ENCODE results near the gene NCAM1. TPM values are rescaled to one million over a fixed set of nuclear protein-coding genes. Genes with fewer than 3 reads are reported as not detected.

Gene NCAM1
- total RNA-seq, 1 donor from 2014 or later = 3.3 TPM

DNA sequence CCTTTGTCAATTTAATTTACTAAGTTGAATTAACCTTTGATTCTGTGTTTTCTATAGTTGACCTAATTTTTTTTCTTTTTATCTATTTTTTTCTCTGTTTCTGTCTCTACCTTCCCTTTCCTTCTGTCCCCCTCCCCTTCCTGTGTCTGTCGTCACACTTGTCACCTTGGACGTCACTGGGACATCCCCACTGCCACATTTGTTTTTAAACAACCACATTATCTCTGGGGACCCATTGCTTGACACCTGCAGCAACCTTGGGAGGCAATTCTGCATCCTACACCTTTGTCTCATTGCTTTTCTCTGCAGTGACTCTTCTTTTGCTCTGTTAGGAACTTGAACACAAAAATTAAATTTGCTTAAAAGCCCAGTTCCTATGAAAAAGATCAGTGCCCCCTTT lies 301.4 kb downstream of the NCAM1 start:
- intact Hi-C loops (cut with DNase I) = no loop called here

DNA sequence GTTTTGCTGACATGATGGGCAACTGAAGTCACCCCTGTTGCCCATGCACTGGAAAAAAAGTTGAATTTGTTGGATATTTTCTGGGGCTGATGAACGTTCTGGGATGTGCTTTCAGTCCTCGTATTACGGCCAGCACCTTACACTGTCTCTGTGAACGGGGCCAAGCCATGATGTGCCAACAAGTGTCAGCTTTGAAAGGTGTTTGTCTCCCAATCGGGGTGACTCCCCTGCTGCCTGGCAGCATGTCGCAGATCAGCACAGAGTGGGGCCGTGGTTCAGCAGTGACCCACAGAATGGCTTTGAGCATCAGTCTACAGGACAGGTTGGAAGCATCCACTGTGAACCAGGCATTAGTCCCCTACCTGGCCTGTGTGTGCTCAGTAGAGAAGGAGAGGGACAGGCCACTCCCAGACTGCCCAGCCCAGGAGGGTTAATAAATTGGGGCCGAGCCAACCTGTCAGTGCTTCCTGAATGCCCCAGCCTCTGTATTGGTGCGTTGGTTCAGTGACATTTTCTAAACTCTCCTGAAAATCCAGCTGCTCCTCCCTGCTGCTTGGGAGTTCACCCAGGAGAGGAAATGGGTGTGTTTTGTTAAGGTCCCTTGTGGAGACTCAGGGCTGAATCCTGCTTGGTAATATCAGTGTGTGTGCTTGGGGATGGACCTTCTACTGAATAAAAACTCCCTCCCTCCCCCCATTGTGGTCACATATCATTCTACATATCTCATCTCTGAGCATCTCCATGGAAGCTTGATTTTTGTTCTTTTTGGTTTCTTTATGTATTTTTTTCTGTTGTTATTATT lies 302.4 kb downstream of the NCAM1 start:
- DNase-seq (ENCODE audit: low spot score in 2 of 2) = no peak
- TF ChIP-seq, protein P1, sequence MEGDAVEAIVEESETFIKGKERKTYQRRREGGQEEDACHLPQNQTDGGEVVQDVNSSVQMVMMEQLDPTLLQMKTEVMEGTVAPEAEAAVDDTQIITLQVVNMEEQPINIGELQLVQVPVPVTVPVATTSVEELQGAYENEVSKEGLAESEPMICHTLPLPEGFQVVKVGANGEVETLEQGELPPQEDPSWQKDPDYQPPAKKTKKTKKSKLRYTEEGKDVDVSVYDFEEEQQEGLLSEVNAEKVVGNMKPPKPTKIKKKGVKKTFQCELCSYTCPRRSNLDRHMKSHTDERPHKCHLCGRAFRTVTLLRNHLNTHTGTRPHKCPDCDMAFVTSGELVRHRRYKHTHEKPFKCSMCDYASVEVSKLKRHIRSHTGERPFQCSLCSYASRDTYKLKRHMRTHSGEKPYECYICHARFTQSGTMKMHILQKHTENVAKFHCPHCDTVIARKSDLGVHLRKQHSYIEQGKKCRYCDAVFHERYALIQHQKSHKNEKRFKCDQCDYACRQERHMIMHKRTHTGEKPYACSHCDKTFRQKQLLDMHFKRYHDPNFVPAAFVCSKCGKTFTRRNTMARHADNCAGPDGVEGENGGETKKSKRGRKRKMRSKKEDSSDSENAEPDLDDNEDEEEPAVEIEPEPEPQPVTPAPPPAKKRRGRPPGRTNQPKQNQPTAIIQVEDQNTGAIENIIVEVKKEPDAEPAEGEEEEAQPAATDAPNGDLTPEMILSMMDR (IDR thresholded peaks at IDR 0.05) = no peak
- H3K4me1 ChIP-seq = no peaks in the 10 kb centered on the region
- no peaks in the 10 kb centered on the region for H3K27me3 ChIP-seq
- no peak overlapping the region for H3K4me3 ChIP-seq
- intact Hi-C loops (cut with DNase I) = no loop called here
- H3K36me3 ChIP-seq = peaks cover 0 to 5% of the 10 kb centered on the region in 2 donors
- no peak overlapping the region for H3K27ac ChIP-seq
- H3K9me3 ChIP-seq = no peaks in the 10 kb centered on the region

More for the DNA sequence above, 301.4 kb downstream of the NCAM1 start:
- peak in 1 of 2 donors; percentile 12 for DNase-seq (ENCODE audit: low spot score in 2 of 2)
- no peak overlapping the region for H3K4me3 ChIP-seq
- H3K36me3 ChIP-seq = peaks cover 0 to 5% of the 10 kb centered on the region in 2 donors
- no peaks in the 10 kb centered on the region for H3K4me1 ChIP-seq
- H3K27ac ChIP-seq = no peak overlapping the region
- TF ChIP-seq, protein P1 (IDR thresholded peaks at IDR 0.05) = no peak
- H3K27me3 ChIP-seq = no peaks in the 10 kb centered on the region
- no peaks in the 10 kb centered on the region for H3K9me3 ChIP-seq

DNA sequence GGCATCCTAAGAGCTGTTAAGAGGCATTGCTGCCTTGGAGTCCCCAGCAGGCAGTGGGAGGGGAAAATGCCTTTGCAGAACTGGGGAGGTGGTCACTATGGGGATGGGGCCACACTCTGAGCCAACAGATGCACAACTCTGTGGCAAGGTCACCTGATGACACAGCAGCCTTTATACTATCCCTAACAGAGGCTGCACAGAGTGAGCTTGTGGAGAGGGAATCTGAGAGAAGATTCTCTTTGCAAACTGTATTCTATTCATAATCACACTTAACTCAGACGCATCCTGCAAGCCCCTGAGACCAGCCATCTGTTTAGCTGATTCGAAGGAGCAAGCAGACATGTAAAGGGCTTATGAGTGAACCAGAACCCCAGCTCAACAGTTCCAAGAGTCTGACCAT lies 304.1 kb downstream of the NCAM1 start:
- H3K27ac ChIP-seq = no peak overlapping the region
- H3K4me3 ChIP-seq = no peak overlapping the region
- H3K9me3 ChIP-seq = no peaks in the 10 kb centered on the region
- intact Hi-C loops (cut with DNase I) = no loop called here
- DNase-seq (ENCODE audit: low spot score in 2 of 2) = no peak
- no peaks in the 10 kb centered on the region for H3K27me3 ChIP-seq
- TF ChIP-seq, protein P1 (IDR thresholded peaks at IDR 0.05) = no peak
- H3K4me1 ChIP-seq = no peaks in the 10 kb centered on the region
- H3K36me3 ChIP-seq = peaks cover 0 to 5% of the 10 kb centered on the region in 2 donors

DNA sequence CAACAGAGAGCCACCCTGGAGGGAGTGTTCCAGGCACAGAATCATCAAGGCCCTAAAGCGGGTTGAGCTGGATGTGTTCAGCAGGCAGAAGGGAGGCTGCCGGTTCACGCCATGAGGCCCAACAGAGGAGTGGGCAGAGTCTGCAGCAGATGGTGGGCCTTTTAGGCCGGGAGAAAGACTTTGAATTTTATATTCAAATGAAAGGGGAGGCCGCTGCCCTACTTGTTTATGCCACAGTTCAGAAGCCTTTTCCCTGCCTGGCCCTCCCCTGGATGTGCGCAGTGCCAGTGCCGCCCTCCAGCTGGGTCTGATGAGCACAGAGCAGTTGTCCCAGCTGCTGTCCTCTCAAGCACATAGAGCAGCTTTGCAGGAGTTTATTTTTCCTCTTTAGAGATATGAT lies 306.3 kb downstream of the NCAM1 start:
- Histone ChIP-seq H3K9me3 (no peaks in the 10 kb centered on the region), H3K27ac (no peak overlapping the region), H3K4me1 (no peaks in the 10 kb centered on the region), H3K27me3 (no peaks in the 10 kb centered on the region), H3K36me3 (peaks cover 0 to 2% of the 10 kb centered on the region in 2 donors), H3K4me3 (no peak overlapping the region)
- intact Hi-C loops (cut with DNase I) = no loop called here
- TF ChIP-seq, protein P1 (IDR thresholded peaks at IDR 0.05) = no peak
- DNase-seq (ENCODE audit: low spot score in 2 of 2) = no peak

DNA sequence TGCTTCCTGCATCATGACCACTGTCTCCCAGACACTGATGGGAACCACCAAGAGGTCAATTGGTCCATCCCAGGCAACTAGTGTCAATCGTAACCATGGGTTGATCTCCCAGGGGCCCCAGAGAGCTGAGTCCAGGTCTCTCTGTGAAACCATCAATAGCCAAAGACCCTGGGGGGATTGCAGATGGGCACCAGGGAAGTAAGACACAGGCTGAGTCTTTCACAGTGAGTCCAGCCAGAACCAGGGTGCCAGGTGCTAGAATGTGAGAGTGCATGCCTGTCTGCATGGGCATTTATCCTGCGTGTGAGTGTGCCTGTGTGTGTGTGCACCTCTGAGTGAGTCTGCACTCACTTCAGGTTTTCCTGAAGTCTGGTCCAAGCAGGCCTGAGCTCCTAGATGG lies 307.9 kb downstream of the NCAM1 start:
- H3K36me3 ChIP-seq = peaks cover 0 to 2% of the 10 kb centered on the region in 2 donors

More for the DNA sequence above, 307.9 kb downstream of the NCAM1 start:
- H3K9me3 ChIP-seq = no peaks in the 10 kb centered on the region
- TF ChIP-seq, protein P1 (IDR thresholded peaks at IDR 0.05) = no peak
- no peak overlapping the region for H3K4me3 ChIP-seq
- intact Hi-C loops (cut with DNase I) = no loop called here
- DNase-seq (ENCODE audit: low spot score in 2 of 2) = no peak
- no peak overlapping the region for H3K27ac ChIP-seq
- H3K27me3 ChIP-seq = no peaks in the 10 kb centered on the region
- H3K4me1 ChIP-seq = no peaks in the 10 kb centered on the region

Data from ascending aorta (tissue), 2 donors.